IMR-90 (cell line): ENCODE data around the gene MYO10. TPM values are rescaled to one million over a fixed set of nuclear protein-coding genes. Genes with fewer than 3 reads are reported as not detected.

Experiments used
- ATAC-seq: fragments of 200-7000 bp; cut with Tn5 transposase; 2 replicates; pipeline ENCODE4 v1.9.1; 2020; ENCODE audit warnings: low read depth, mild to moderate bottlenecking, moderate library complexity
- BruUV-seq: library from RNA; stranded (reverse); fragments of 400-500 nt; replicated peaks from 2 replicates; lab custom pipeline; 2021; lab: Mats Ljungman, UMichigan
- CTCF ChIA-PET: fragments of 300-600 bp; formaldehyde crosslinking; extraction: SDS; loops from one replicate; lab custom pipeline; 2021; ENCODE audit warnings: antibody characterized with exemption; lab: Yijun Ruan, JAX
- POLR2A ChIA-PET: fragments of 300-600 bp; sonication (Branson Sonifier 250); formaldehyde crosslinking; loops from one replicate; lab custom pipeline; 2022; ENCODE audit warnings: antibody characterized with exemption; ENCODE audit not compliant: unreplicated experiment; lab: Charles Lee
- DNase-seq: peaks from one replicate; pipeline ENCODE4 v3.0.0; 2013
- H2AFZ ChIP-seq: replicated peaks from 2 replicates; pipeline ENCODE3; 2013; ENCODE audit warnings: low read length, mild to moderate bottlenecking; ENCODE audit not compliant: poor library complexity
- H2AK5ac ChIP-seq: 2 replicates; pipeline ENCODE4 v1.6.1; 2013; ENCODE audit warnings: low read depth, low read length, inconsistent platforms
- H2AK9ac ChIP-seq: replicated peaks from 2 replicates; pipeline ENCODE3; 2013; ENCODE audit warnings: mild to moderate bottlenecking, low read depth, low read length, moderate library complexity; ENCODE audit not compliant: poor library complexity
- H2BK120ac ChIP-seq: 2 replicates; pipeline ENCODE4 v1.6.1; 2013; ENCODE audit warnings: low read depth, low read length, inconsistent platforms
- H2BK15ac ChIP-seq: 3 replicates; pipeline ENCODE4 v1.6.1; 2013; ENCODE audit warnings: low read depth, low read length, inconsistent platforms
- H2BK20ac ChIP-seq: 2 replicates; pipeline ENCODE4 v1.6.1; 2013; ENCODE audit warnings: low read depth, mild to moderate bottlenecking, inconsistent platforms, low read length, moderate library complexity
- H2BK5ac ChIP-seq: 2 replicates; pipeline ENCODE4 v1.6.1; 2013; ENCODE audit warnings: mild to moderate bottlenecking, low read depth, low read length, inconsistent platforms; ENCODE audit not compliant: poor library complexity, severe bottlenecking
- H3K14ac ChIP-seq: replicated peaks from 2 replicates; pipeline ENCODE4 v1.6.1; 2013; ENCODE audit warnings: low read depth, low read length, inconsistent platforms
- H3K18ac ChIP-seq: 2 replicates; pipeline ENCODE4 v1.6.1; 2013; ENCODE audit warnings: low read depth, low read length, control low read depth
- H3K23ac ChIP-seq: 2 replicates; pipeline ENCODE4 v1.6.1; 2013; ENCODE audit warnings: low read depth, low read length, inconsistent platforms
- H3K27ac ChIP-seq: 2 replicates; pipeline ENCODE4 v1.5.1; 2013; ENCODE audit warnings: mild to moderate bottlenecking, control low read depth, low read length; ENCODE audit not compliant: insufficient read depth
- H3K27me3 ChIP-seq: 2 replicates; pipeline ENCODE4 v1.6.1; 2013; ENCODE audit warnings: low read length; ENCODE audit not compliant: control insufficient read depth, insufficient read depth
- H3K36me3 ChIP-seq: 2 replicates; pipeline ENCODE4 v1.6.1; 2013; ENCODE audit warnings: low read length, mixed read lengths; ENCODE audit not compliant: control insufficient read depth, insufficient read depth
- H3K4ac ChIP-seq: 2 replicates; pipeline ENCODE4 v1.6.1; 2013; ENCODE audit warnings: low read depth, low read length, inconsistent platforms
- H3K4me1 ChIP-seq: 2 replicates; pipeline ENCODE4 v1.6.1; 2013; ENCODE audit warnings: low read length, mixed read lengths; ENCODE audit not compliant: control insufficient read depth, insufficient read depth
- H3K4me2 ChIP-seq: 2 replicates; pipeline ENCODE4 v1.6.1; 2013; ENCODE audit warnings: low read depth, mild to moderate bottlenecking, control low read depth, low read length, moderate library complexity
- H3K4me3 ChIP-seq: 2 replicates; pipeline ENCODE4 v1.5.1; 2013; ENCODE audit warnings: low read depth, mild to moderate bottlenecking, control low read depth, low read length, moderate library complexity; ENCODE audit not compliant: insufficient read depth
- H3K56ac ChIP-seq: 2 replicates; pipeline ENCODE4 v1.6.1; 2013; ENCODE audit warnings: low read length, inconsistent platforms; ENCODE audit not compliant: insufficient read depth; ENCODE audit errors: extremely low read depth
- H3K79me1 ChIP-seq, 2 experiments: 2 replicates each; pipeline ENCODE4 v1.6.1; 2013; ENCODE audit warnings: low read length in 2 of 2, inconsistent platforms in 1 of 2, low read depth in 1 of 2
- H3K9ac ChIP-seq: 2 replicates; pipeline ENCODE4 v1.6.1; 2013; ENCODE audit warnings: low read depth, low read length, control low read depth
- H3K9me1 ChIP-seq: 2 replicates; pipeline ENCODE4 v1.6.1; 2013; ENCODE audit warnings: low read length, inconsistent platforms; ENCODE audit not compliant: insufficient read depth
- H3K9me3 ChIP-seq: 2 replicates; pipeline ENCODE4 v1.6.1; 2013; ENCODE audit warnings: low read length; ENCODE audit not compliant: control insufficient read depth, insufficient read depth
- H4K20me1 ChIP-seq: 2 replicates; pipeline ENCODE4 v1.6.1; 2013; ENCODE audit warnings: low read length, inconsistent platforms; ENCODE audit not compliant: insufficient read depth
- H4K5ac ChIP-seq: 2 replicates; pipeline ENCODE4 v1.6.1; 2013; ENCODE audit warnings: mild to moderate bottlenecking, low read depth, low read length, control low read depth
- H4K8ac ChIP-seq, 2 experiments: 2 replicates each; pipeline ENCODE4 v1.6.1; 2013; ENCODE audit warnings: low read depth in 2 of 2, low read length in 2 of 2, control low read depth in 1 of 2, inconsistent platforms in 1 of 2
- H4K91ac ChIP-seq: 2 replicates; pipeline ENCODE4 v1.6.1; 2013; ENCODE audit warnings: low read depth, low read length, inconsistent platforms; ENCODE audit not compliant: insufficient read depth
- BHLHE40 ChIP-seq: fragments of 150-350 bp; IDR thresholded peaks from 2 replicates; pipeline ENCODE4 v1.6.1; 2016; ENCODE audit warnings: mild to moderate bottlenecking, low read depth, low read length
- CEBPB ChIP-seq: IDR thresholded peaks from 2 replicates; pipeline ENCODE4 v1.6.1; 2012; ENCODE audit warnings: low read depth, low read length, improper control_type of control experiment
- FOS ChIP-seq: fragments of 150-350 bp; IDR thresholded peaks from 2 replicates; pipeline ENCODE4 v1.6.1; 2016; ENCODE audit warnings: low read depth, low read length
- WGBS, 2 experiments: methylation state at CpG; one replicate each; pipeline versions ENCODE4 v1.1.5 to v1.1.7; 2013; ENCODE audit warnings: missing lambda C conversion rate in 2 of 2; ENCODE audit not compliant: insufficient read length in 1 of 2; ENCODE audit errors: extremely low coverage in 2 of 2; 5-methylcytosine and 5-hydroxymethylcytosine counted together
- dilution Hi-C: fragments of 300-500 bp; cut with HindIII; formaldehyde crosslinking; loops from one replicate; pipeline ENCODE4 v1.14.3; 2018; ENCODE audit warnings: low sequenced_read_pairs; ENCODE audit not compliant: unreplicated experiment
- in situ Hi-C: fragments of 300-500 bp; cut with MboI; formaldehyde crosslinking; loops from 3 replicates; pipeline ENCODE4 v1.14.3; 2019; ENCODE audit warnings: low sequenced_read_pairs, inconsistent platforms, mixed read lengths
- intact Hi-C: fragments of 100-400 bp; cut with micrococcal nuclease; formaldehyde crosslinking; loops from 2 replicates; pipeline ENCODE4 v1.10.0; 2022
- polyA plus RNA-seq, 3 experiments: library from polyadenylated mRNA; depleted of rRNA; stranded (reverse); fragments of >200 nt; gene quantifications; 2 replicates each; pipeline ENCODE4 v1.2.3, GENCODE V29; 2012; ENCODE audit warnings: low replicate concordance in 1 of 3
- total RNA-seq: library from RNA; depleted of rRNA; stranded (reverse); fragments of >200 nt; gene quantifications from 2 replicates; pipeline ENCODE4 v1.2.3, GENCODE V29; 2012

The MYO10 gene
- total and polyA plus RNA-seq, 2 of the 4 experiments (the other 2 are of a cell fraction): 39.9 to 115 TPM

GRCh38 chr5:16980983-16981382 lies 44.9 kb upstream of the MYO10 start:
- Histone ChIP-seq H2AK5ac (no peak overlapping the region), H2AK9ac (no peak overlapping the region), H2BK5ac (no peak overlapping the region), H3K27me3 (no peaks in the 10 kb centered on the region), H4K20me1 (no peaks in the 10 kb centered on the region), H3K18ac (no peak overlapping the region), H3K4ac (no peak overlapping the region), H3K9me1 (no peaks in the 10 kb centered on the region), H2AFZ (no peak overlapping the region), H2BK15ac (no peak overlapping the region; the same call in 2 of the 3 replicates), H4K5ac (no peak overlapping the region), H4K8ac (no peak overlapping the region), H3K36me3 (no peaks in the 10 kb centered on the region), H3K27ac (no peak overlapping the region), H3K4me2 (no peak overlapping the region), H3K79me1 (no peaks in the 10 kb centered on the region), H3K14ac (no peak overlapping the region), H3K9ac (no peak overlapping the region), H3K23ac (no peak overlapping the region), H3K4me3 (no peak overlapping the region), H2BK120ac (no peak overlapping the region), H2BK20ac (no peak overlapping the region), H3K56ac (no peak overlapping the region), H3K4me1 (no peaks in the 10 kb centered on the region), H3K9me3 (0 out of 2 replicates have a peak, but pooled peaks cover 2% of the 10 kb centered on the region), H4K91ac (no peak overlapping the region; the same call in 1 of the 2 replicates)
- ChIA-PET POLR2A (no interaction called here), CTCF (interaction anchor here (0.6 kb wide), 1 partner anchor 31 kb away, joined by 3 read pairs; no protein-coding TSS in a partner anchor)
- intact Hi-C loops (no loop called here), in situ Hi-C loops (no loop called here), dilution Hi-C loops (no loop called here)
- WGBS, 2 experiments: no CpG with 5 or more reads among the region's 3 CpGs
- TF ChIP-seq CEBPB (no peak), FOS (peak; percentile 16; the same call in 1 of the 2 replicates), BHLHE40 (0 out of 2 replicates have a peak, but pooled peaks have one; percentile 12)
- ATAC-seq (peak; percentile 24), DNase-seq (peak; percentile 19)
- no TSS peak for BruUV-seq
